Stimulated activated CD4-positive, alpha-beta T cell treated with anti-CD3 and anti-CD28 coated beads, Interleukin-15, amount 100 ng/mL, for 24 hours (primary cell): ENCODE results near the gene PKP3.
A peak's percentile ranks its signal among the peaks of the same experiment; 100 is the strongest.
"Not testable (repeated sequence)": the region's sequence is repeated elsewhere in the genome, so short reads cannot be mapped to it uniquely, and the experiment has no call there.

Experiments used
- DNase-seq: peaks from one replicate; pipeline ENCODE4 v3.0.0-alpha.2; 2020

Gene PKP3

GRCh38 chr11:396511-396947, 2.5 kb downstream of the PKP3 start:
- DNase-seq: no peak

DNA sequence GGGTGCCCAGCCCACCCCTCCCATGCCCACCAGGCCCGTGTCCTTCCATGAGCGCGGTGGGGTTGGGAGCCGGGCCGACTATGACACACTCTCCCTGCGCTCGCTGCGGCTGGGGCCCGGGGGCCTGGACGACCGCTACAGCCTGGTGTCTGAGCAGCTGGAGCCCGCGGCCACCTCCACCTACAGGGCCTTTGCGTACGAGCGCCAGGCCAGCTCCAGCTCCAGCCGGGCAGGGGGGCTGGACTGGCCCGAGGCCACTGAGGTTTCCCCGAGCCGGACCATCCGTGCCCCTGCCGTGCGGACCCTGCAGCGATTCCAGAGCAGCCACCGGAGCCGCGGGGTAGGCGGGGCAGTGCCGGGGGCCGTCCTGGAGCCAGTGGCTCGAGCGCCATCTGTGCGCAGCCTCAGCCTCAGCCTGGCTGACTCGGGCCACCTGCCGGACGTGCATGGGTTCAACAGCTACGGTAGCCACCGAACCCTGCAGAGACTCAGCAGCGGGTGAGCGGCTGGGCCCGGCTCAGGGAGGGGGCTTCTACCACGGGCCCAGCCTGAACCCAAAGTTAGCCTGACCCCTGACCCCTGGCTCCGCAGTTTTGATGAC, 3.0 kb downstream of the PKP3 start:
- DNase-seq: no peak

DNA sequence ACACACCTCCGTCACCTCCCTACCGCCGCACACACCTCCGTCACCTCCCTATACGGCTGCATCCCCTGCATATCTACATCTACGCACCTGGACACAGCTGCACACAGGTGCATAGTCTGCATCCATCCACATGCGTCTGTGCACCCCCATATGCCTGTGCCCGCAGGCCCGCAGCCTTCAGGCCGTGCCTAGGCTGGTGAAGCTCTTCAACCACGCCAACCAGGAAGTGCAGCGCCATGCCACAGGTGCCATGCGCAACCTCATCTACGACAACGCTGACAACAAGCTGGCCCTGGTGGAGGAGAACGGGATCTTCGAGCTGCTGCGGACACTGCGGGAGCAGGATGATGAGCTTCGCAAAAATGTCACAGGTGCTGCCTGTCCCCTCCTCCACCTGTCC, 4.8 kb downstream of the PKP3 start:
- DNase-seq: no peak

DNA sequence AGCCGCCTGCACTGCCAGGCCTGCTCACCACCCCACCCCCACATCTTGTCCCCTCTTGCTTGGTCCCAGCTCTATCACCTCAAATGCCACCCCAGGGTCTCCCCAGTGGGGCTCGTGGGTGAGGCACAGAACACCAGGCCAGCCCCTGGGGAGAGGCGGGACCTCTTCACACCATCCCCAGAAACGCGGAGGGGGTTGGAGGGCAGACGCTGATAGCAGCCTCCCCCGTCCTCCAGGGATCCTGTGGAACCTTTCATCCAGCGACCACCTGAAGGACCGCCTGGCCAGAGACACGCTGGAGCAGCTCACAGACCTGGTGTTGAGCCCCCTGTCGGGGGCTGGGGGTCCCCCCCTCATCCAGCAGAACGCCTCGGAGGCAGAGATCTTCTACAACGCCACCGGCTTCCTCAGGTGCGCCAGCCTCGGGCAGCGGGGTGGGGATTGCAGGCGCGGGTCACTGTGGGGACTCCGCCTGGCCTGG, 5.8 kb downstream of the PKP3 start:
- DNase-seq: no peak

- DNase-seq: no peak
Measured at GRCh38 chr11:400241-400689, 6.3 kb downstream of the PKP3 start.

GRCh38 chr11:401196-401595, 7.2 kb downstream of the PKP3 start:
- DNase-seq: not testable (repeated sequence)

GRCh38 chr11:403021-403760, 9.2 kb downstream of the PKP3 start:
- DNase-seq: no peak

- DNase-seq: no peak
Measured at GRCh38 chr11:403761-404431, 9.9 kb downstream of the PKP3 start.

DNA sequence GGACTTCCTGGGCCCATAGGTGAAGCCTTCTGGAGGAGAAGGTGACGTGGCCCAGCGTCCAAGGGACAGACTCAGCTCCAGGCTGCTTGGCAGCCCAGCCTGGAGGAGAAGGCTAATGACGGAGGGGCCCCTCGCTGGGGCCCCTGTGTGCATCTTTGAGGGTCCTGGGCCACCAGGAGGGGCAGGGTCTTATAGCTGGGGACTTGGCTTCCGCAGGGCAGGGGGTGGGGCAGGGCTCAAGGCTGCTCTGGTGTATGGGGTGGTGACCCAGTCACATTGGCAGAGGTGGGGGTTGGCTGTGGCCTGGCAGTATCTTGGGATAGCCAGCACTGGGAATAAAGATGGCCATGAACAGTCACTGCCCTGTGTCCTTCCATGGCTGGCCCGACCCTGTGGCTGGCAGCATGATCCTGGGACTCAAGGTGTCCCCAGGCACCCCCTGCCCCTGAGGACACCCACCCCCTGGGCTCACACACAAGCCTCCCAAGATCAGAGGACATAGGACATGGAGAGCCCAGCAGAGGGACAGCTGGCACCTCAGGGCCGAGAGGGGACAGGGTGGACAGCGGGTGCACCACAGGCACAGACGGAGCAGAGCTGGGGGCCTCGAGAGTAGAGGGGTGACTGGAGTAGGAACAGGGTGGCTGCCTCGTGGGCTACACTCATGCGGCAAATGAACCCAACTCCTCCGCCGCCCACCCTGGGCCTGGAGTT, 10.7 kb downstream of the PKP3 start:
- DNase-seq: no peak

DNA sequence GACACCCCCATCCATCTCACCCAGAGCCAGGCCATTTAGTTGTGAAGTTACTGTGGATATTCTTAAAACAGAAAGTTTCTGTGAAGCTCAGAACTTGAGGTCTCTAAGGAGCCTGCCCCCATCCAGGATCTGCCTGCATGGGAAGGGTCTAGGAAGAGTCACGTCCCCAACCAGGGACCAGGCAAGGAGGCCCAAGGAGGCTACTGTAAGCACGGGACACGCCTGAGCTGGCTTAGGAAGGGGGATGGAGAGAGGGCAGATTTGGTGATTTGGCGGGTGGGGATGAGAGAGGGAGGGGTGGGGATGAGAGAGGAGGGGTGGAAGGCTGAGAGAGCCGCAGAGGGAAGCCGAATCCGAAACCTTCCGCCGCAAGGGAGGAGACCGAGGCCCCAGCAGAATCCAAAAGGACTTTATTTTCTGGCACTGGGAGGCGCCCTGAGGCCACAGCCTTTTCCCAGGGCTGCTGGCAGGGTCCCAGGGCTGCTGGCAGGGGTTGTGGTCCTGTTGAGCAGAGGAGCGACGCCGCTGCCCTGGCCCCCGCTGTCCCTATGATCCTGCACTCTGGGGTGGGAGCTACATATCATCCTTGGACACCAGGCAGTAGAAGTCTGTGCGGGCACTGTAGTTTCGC, 11.4 kb downstream of the PKP3 start:
- no peak for DNase-seq

DNA sequence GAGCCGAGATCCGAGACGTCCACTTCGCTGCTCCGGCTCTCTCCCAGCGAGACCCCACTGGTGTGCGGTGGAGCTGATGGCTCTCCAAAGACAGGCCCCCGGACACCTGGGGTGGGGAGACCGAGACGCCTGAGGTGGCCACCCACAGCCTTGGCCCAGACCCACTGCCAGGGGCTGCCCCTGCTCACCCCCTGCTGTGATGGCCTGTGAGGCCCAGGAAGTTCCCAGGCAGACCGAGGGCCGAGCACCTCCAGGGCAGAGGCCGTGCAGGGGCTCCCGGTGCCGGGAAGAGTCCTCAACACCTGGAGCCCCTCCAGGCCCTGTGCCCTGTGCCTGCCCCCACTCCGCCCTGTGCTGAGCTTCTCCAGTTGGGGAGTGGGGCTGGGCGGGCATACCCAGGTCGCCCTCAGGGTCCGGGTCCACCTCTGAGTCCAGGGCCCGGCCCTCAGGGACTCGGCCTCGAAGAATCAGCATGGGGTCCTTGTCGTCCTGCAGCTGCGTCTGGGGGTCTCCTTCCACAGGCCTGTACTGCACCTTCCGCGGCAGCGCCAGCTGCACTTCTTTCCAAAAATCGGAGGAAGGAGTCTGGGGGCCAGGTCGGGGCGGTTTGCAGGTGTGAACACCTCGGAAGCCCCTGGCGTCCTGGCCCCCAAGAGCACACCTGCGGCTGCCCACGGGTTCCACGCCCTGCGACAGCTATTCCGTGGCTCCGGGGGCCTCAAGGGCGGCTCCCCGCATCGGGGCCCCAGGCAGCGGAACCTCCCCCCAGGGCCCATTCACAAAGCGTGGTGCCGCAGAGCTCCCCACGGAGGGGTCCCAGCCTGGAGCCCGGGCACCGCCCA, 12.2 kb downstream of the PKP3 start:
- no peak for DNase-seq

DNA sequence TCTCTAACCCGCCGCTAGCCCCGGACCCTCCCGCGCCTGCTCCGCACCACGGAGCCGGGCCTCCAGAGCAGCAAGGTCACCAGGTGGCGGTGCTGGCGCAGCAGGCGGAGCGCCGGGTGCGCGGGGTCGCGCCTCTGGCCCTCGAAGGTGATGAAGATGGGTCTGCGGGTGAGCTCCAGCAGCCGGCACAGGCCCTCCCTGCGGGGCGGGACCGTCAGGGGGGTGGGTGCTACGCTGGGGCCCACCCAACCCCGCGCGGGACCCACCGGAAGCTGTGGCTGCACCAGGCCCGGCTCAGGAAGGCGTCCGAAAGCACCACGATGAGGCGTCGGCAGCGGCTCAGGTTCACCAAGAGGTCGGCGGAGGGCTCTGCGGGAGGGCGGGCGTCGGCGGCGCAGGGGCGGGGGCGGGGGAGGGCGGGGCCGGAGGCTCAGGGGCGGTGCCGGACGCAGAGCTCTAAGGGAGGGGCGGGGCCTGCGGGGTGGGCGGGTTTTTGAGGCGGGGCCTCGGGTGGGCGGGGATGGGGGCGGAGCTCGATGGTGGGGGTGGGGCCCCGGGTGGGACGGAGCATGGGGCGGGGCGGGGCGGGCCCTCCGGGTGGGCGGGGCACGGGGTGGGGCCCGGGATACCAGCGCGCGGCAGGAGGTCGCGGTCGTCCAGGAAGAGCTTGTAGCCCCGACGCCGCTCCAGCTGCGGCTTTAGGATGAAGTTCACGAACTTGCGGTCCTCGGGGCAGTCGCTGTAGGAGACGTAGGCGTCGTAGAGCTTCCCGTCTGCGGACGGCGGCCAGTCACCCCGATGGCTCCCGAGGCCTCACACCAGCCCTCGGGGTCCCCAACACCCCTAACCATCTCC, 13.0 kb downstream of the PKP3 start:
- peak; percentile 93 for DNase-seq

DNA sequence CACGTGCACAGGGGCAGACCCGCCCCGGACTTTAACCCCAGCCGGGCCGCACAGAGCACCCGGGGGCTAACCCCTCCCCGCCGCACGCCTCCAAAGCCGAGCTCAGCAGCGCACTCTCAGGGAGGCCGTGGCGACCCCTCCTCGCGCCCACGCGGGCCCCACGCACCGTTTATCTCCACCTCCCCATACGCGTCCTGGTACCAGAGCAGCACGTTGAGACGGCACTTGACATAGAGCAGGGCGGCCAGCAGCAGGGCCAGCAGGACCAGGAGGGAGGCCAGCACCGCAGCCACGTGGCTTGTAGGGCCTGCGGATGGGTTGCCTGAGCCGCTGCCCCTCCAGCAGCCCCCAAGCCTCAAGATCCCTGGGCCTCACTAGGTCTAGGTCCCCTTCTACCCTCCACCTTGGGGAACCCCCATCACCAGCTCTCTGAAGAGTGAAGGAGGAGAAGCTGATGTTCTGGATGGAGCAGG, 13.7 kb downstream of the PKP3 start:
- DNase-seq: no peak

- DNase-seq: no peak
Measured at GRCh38 chr11:408154-409007, 14.4 kb downstream of the PKP3 start.

- DNase-seq: no peak
Measured at GRCh38 chr11:409008-409599, 15.1 kb downstream of the PKP3 start.

DNA sequence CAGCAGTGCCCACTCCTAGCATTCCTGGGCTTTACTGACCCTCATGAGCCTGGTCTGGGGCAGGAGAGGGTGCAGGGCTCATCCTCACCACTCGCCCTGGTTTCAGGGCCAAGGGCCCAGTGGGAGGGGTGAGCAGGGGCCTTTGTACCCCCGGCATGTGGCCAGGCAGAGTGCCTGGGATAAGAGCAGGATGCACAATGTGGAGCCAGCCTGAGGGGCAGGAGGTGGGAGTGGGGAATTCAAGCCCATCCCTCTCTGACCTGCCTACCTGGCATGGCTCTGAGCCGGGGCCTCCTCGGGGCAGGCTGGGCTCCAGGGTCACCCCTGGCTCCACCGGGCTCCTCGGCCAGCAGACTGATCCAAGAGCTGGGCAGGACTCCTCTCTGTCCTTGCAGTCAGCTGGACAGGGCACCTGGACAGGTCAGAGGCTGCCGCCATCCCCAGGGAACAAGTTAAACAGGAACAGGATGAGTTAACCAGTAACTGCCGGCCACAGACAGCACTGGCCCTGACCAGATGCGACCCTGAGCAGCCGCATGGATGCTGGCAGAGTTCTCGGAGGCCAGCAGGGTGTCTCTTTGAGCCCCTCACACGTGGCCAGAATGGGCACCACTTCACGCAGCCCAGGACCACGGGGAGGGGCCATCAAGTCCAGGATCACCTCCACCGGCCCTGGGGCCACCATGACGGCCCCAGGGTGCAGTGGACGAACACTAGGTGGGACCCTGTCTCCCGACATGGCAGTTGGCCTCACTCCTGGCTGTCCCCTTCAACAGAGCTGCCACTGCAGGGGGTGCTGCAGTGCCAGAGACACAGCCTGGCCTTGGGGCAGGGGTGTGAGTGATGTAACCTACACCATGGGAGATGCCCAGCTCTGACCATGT, 15.8 kb downstream of the PKP3 start:
- DNase-seq: no peak

GRCh38 chr11:410711-411110, 16.7 kb downstream of the PKP3 start:
- not testable (repeated sequence) for DNase-seq

DNA sequence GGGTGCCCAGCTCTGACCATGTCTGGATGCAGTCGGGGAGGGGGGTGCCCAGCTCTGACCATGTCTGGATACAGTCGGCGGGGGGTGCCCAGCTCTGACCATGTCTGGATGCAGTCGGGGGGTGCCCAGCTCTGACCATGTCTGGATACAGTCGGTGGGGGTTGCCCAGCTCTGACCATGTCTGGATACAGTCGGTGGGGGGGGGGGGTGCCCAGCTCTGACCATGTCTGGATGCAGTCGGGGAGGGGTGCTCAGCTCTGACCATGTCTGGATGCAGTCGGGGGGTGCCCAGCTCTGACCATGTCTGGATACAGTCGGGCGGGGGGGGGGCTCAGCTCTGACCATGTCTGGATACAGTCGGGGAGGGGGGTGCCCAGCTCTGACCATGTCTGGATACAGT, 17.5 kb downstream of the PKP3 start:
- DNase-seq: not testable (repeated sequence)
